MM.1S (cell line): ENCODE measurements around the gene PSAPL1.

Source experiments
- DNase-seq: peaks from one replicate; pipeline ENCODE4 v3.0.0-alpha.2; 2015
- H2AFZ ChIP-seq: fragments of 300-600 bp; sonication (generic); 2 replicates; pipeline ENCODE4 v1.6.0; 2016; ENCODE audit warnings: antibody characterized with exemption, low read length
- H3F3A ChIP-seq: fragments of 300-600 bp; sonication (generic); 2 replicates; pipeline ENCODE4 v1.6.1; 2016; ENCODE audit warnings: mild to moderate bottlenecking, antibody characterized with exemption, low read length, moderate library complexity, mixed read lengths; ENCODE audit not compliant: insufficient read depth
- H3K27ac ChIP-seq: fragments of 300-600 bp; sonication (generic); 2 replicates; pipeline ENCODE4 v1.5.1; 2016; ENCODE audit warnings: mild to moderate bottlenecking, low read length
- H3K27me3 ChIP-seq: fragments of 300-600 bp; sonication (generic); replicated peaks from 2 replicates; pipeline ENCODE4 v1.6.0; 2016; ENCODE audit warnings: low read length; ENCODE audit not compliant: insufficient read depth
- H3K36me3 ChIP-seq: fragments of 300-600 bp; sonication (generic); replicated peaks from 2 replicates; pipeline ENCODE4 v1.6.1; 2016; ENCODE audit warnings: mild to moderate bottlenecking, low read length, mixed read lengths; ENCODE audit not compliant: insufficient read depth
- H3K4me1 ChIP-seq: fragments of 300-600 bp; sonication (generic); 2 replicates; pipeline ENCODE4 v1.6.1; 2016; ENCODE audit warnings: low read length, mixed read lengths
- H3K4me2 ChIP-seq: fragments of 300-600 bp; sonication (generic); 2 replicates; pipeline ENCODE4 v1.6.0; 2016; ENCODE audit warnings: low read depth, low read length
- H3K4me3 ChIP-seq: fragments of 300-600 bp; sonication (generic); 2 replicates; pipeline ENCODE4 v1.5.1; 2016; ENCODE audit warnings: low read length, mixed read lengths
- H3K79me2 ChIP-seq: fragments of 300-600 bp; sonication (generic); 2 replicates; pipeline ENCODE4 v1.6.1; 2016; ENCODE audit warnings: mixed run types, low read length, mixed read lengths
- H3K9ac ChIP-seq: fragments of 300-600 bp; sonication (generic); 2 replicates; pipeline ENCODE4 v1.6.1; 2016; ENCODE audit warnings: low read length, mixed read lengths
- H3K9me2 ChIP-seq: fragments of 300-600 bp; sonication (generic); replicated peaks from 2 replicates; pipeline ENCODE4 v1.6.1; 2016; ENCODE audit warnings: mild to moderate bottlenecking, low read length, mixed read lengths; ENCODE audit not compliant: insufficient read depth
- H3K9me3 ChIP-seq: fragments of 300-600 bp; sonication (generic); replicated peaks from 2 replicates; pipeline ENCODE4 v1.6.1; 2016; ENCODE audit warnings: mild to moderate bottlenecking, low read length, mixed read lengths; ENCODE audit not compliant: insufficient read depth
- H4K20me1 ChIP-seq: fragments of 300-600 bp; sonication (generic); 2 replicates; pipeline ENCODE4 v1.6.1; 2016; ENCODE audit warnings: mild to moderate bottlenecking, low read length, moderate library complexity, mixed read lengths; ENCODE audit not compliant: insufficient read depth
- EZH2 ChIP-seq: fragments of 300-600 bp; sonication (generic); optimal IDR thresholded peaks from 2 replicates; pipeline ENCODE3; 2017; ENCODE audit warnings: low read depth, mild to moderate bottlenecking, antibody characterized with exemption, low read length, mixed read lengths
- EZH2phosphoT487 ChIP-seq: fragments of 300-600 bp; sonication (generic); IDR thresholded peaks from 2 replicates; pipeline ENCODE4 v1.6.1; 2018; ENCODE audit warnings: antibody characterized with exemption, low read length
- TF ChIP-seq, protein P1 (sequence below): fragments of 300-600 bp; sonication (generic); IDR thresholded peaks from 2 replicates; pipeline ENCODE4 v1.5.1; 2016; ENCODE audit warnings: antibody characterized with exemption, low read length, mixed read lengths

PSAPL1 gene

GRCh38 chr4:7462509-7462971 is 27.8 kb upstream of the PSAPL1 start:
- Histone ChIP-seq H3K9me2 (no peaks in the 10 kb centered on the region), H3K4me1 (no peaks in the 10 kb centered on the region), H3K79me2 (no peaks in the 10 kb centered on the region), H3K4me2 (no peak overlapping the region), H3F3A (no peaks in the 10 kb centered on the region), H3K27ac (no peak overlapping the region), H3K27me3 (peaks cover 98% of the 10 kb centered on the region), H2AFZ (no peak overlapping the region), H3K9me3 (no peaks in the 10 kb centered on the region), H3K4me3 (no peak overlapping the region), H3K36me3 (no peaks in the 10 kb centered on the region), H4K20me1 (no peaks in the 10 kb centered on the region), H3K9ac (no peak overlapping the region)
- TF ChIP-seq, protein P1, sequence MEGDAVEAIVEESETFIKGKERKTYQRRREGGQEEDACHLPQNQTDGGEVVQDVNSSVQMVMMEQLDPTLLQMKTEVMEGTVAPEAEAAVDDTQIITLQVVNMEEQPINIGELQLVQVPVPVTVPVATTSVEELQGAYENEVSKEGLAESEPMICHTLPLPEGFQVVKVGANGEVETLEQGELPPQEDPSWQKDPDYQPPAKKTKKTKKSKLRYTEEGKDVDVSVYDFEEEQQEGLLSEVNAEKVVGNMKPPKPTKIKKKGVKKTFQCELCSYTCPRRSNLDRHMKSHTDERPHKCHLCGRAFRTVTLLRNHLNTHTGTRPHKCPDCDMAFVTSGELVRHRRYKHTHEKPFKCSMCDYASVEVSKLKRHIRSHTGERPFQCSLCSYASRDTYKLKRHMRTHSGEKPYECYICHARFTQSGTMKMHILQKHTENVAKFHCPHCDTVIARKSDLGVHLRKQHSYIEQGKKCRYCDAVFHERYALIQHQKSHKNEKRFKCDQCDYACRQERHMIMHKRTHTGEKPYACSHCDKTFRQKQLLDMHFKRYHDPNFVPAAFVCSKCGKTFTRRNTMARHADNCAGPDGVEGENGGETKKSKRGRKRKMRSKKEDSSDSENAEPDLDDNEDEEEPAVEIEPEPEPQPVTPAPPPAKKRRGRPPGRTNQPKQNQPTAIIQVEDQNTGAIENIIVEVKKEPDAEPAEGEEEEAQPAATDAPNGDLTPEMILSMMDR: no peak
- TF ChIP-seq EZH2 (no peak), EZH2phosphoT487 (no peak)
- DNase-seq: no peak

GRCh38 chr4:7461230-7461629 is 26.5 kb upstream of the PSAPL1 start:
- Histone ChIP-seq H4K20me1 (no peaks in the 10 kb centered on the region), H3K27ac (no peak overlapping the region), H3K9me3 (no peaks in the 10 kb centered on the region), H3K79me2 (no peaks in the 10 kb centered on the region), H3K4me1 (no peaks in the 10 kb centered on the region), H3K27me3 (peaks cover 96% of the 10 kb centered on the region), H2AFZ (no peak overlapping the region), H3K9me2 (no peaks in the 10 kb centered on the region), H3K4me2 (no peak overlapping the region), H3K9ac (no peak overlapping the region), H3F3A (no peaks in the 10 kb centered on the region), H3K4me3 (no peak overlapping the region), H3K36me3 (no peaks in the 10 kb centered on the region)
- TF ChIP-seq EZH2: no peak
- TF ChIP-seq EZH2phosphoT487: no peak
- TF ChIP-seq, protein P1: no peak
- DNase-seq: no peak

- H3K27me3 ChIP-seq: peaks cover 95% of the 10 kb centered on the region
- H4K20me1 ChIP-seq: no peaks in the 10 kb centered on the region
- H3K9me2 ChIP-seq: no peaks in the 10 kb centered on the region
- H3K4me2 ChIP-seq: no peak overlapping the region
- H3K4me1 ChIP-seq: no peaks in the 10 kb centered on the region
- H3K27ac ChIP-seq: no peak overlapping the region
- TF ChIP-seq EZH2 (no peak), EZH2phosphoT487 (no peak)
- TF ChIP-seq, protein P1: no peak
- no peaks in the 10 kb centered on the region for H3F3A ChIP-seq
- no peak for DNase-seq
- no peak overlapping the region for H3K9ac ChIP-seq
- no peaks in the 10 kb centered on the region for H3K36me3 ChIP-seq
- H3K79me2 ChIP-seq: no peaks in the 10 kb centered on the region
- H2AFZ ChIP-seq: no peak overlapping the region
- H3K9me3 ChIP-seq: no peaks in the 10 kb centered on the region
- H3K4me3 ChIP-seq: no peak overlapping the region
These were observed 25.8 kb upstream of the PSAPL1 start for GRCh38 chr4:7460566-7460965.
